Measurements from ENCODE around the gene BOD1L1.
A peak's percentile ranks its signal among the peaks of the same experiment; 100 is the strongest.

The BOD1L1 gene

DNA sequence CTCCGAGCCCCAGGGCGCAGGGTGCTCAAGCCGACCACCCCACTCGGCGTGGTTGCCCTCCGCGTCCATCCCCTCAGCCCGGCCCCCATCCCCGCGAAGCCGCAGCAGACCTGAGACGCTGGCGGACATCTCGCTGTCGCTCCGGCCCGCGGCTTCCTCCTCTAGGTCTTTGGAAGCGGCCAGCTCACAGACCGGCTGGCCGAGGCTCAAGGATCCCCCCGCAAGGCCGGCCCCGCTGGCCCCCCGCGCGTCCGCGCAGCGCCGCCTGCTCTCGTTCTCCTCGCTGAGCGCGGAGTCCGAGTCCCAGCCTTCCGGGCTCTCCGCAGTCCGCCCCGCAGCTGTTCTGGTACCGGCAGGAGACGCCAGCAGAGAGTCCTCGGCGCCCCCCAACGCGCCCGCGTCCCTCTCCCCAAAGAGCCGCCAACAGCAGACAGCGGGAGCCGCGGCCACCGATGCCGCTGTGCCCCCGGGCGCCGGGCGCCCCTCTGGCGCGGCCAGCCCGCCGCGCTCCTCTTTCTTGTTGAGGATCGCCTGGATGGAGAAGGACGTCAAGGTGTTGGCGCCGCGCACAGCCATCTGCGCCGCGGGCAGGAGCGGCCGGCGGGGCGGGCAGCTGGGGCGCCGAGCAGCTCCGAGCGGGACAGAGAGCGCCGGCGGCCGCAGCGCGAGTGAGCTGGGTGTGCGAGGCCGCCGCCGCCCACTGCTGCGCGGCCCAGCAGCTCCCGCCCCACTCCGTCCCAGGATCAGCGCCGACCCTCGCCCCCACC is 83.5 kb downstream of the BOD1L1 start, which contains the start of gene NKX3-2:
Gene NKX3-2 (minus strand): TSS at position 670 of the 767 bp plus-strand sequence. CDS start 94 bp downstream, at position 576.
- H3K4me3 ChIP-seq (replicated peaks; ENCODE audit: low read depth, low read length) = peak within 1 kb of the TSS; percentile 63
- DNase-seq (ENCODE audit: low read depth) = no peak
- no peak for TF ChIP-seq CTCF (IDR thresholded peaks at IDR 0.05; ENCODE audit: low read length, missing control alignments)

DNA sequence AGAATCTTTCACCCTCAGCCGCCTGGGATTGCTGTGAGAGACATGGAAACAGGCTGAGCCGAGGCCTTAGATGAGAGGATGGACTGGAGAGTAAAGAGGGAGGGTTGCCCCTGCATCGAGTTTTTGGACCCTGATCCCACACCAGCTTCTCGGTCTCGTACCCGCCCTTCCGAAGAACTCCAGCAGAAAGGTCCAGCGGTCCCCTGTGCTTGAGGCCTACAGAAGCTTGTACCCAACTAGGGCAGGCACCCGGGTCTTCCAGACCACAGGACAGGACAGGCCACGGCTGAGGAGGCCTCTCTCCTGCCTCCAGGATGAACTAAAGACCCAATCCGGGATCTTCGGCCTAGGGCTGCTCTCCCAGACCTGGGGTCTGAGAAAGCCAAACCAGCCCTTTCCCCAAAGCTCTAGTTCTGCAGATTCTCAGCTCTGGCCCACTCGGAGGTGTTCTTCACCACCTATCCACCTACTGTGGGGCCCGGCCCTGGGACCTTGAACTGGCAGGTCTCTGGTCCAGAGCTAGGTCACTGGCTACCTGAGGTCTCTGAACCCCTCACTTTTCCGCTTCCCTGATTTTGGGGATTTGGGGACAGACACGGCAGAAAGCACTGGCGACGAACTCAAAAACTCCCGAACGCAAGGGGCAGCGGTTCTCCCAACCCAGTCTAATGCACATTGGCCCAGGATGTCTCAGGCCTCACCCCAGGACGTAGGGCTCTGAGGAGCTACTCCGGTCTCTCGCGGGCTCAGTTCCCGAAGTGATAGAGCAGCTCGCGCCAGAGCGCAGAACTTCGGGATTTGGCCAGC is 84.3 kb downstream of the BOD1L1 start:
- DNase-seq (ENCODE audit: low read depth) = no peak
- peak overlapping the region; percentile 29 for H3K4me3 ChIP-seq (replicated peaks; ENCODE audit: low read depth, low read length)
- no peak for TF ChIP-seq CTCF (IDR thresholded peaks at IDR 0.05; ENCODE audit: low read length, missing control alignments)

DNA sequence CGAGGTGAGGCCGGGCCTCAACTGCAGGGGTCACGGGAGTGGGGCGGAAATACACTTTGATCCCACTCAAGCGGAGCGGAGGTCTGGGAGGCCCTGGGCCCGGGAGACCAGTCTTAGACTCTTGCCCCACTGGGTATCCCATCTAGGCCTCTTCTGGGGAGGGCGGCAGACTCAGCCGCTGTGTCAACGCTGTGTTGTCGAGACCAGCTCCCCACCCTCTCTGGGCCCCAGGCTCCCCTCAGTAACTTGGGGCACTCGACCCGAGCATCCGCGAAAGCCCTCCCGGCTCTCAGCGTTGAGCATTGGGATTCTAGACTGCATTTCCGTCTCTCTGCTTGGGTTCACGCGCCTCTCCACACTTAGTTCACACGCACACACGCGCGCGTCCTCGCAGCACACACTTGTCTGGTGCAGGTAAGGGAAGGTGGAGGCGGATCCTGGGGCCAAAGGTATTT is 84.9 kb downstream of the BOD1L1 start:
- DNase-seq (ENCODE audit: low read depth) = no peak

DNA sequence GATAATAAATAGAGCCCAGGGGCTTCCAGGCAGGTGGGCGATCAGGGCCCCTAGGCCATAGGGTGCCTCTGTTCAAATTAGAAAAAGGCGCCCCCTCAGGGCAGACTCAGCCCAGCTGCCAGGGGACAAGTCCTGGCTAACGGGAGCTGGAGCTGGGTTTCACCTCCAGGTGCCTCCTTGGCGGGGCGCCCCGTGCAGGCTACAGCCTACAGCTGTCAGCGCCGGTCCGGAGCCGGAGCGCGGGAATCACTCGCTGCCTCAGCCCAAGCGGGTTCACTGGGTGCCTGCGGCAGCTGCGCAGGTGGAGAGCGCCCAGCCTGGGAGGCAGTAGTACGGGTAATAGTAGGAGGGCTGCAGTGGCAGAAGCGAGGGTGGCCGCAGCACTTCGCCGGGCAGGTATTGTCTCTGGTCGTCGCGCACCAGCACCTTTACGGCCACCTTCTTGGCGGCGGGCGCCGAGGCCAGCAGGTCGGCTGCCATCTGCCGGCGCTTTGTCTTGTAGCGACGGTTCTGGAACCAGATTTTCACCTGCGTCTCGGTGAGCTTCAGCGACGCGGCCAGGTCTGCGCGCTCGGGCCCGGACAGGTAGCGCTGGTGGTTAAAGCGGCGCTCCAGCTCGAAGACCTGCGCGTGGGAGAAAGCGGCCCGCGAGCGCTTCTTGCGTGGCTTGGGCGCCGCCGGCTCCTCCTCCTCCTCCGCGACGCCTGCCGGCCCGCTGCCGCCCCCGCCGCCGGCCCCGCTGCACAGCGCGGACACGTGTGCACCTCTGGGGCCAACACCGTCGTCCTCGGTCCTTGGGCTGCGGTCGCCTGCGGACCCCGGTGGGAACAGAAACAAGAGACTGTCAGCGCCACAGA is 85.6 kb downstream of the BOD1L1 start:
- H3K4me3 ChIP-seq (replicated peaks; ENCODE audit: low read depth, low read length) = no peak overlapping the region
- DNase-seq (ENCODE audit: low read depth) = no peak
- peak; percentile 30 for TF ChIP-seq CTCF (IDR thresholded peaks at IDR 0.05; ENCODE audit: low read length, missing control alignments)

More for the DNA sequence above, 84.9 kb downstream of the BOD1L1 start:
- no peak overlapping the region for H3K4me3 ChIP-seq (replicated peaks; ENCODE audit: low read depth, low read length)
- TF ChIP-seq CTCF (IDR thresholded peaks at IDR 0.05; ENCODE audit: low read length, missing control alignments) = no peak

DNA sequence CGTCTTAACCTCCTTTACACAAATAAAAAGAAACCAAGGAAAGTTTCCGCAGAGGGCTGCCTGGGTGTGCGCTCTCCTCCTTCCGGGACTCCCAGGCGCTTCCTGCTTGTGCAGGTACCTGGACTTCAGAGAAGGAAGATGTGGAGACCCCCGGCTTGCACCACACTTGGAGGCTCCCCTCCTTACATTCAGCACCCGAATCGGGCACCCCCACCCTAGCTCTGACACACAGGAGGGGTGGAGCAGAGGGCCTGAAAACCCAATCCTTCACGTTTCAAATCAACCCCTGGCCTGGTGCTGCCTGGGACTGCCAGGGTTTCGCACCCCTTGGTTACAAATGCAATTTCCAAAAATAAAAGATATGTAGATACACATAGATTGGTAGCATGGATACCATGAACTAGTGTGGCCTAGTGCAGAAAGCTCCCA is 86.3 kb downstream of the BOD1L1 start:
- TF ChIP-seq CTCF (IDR thresholded peaks at IDR 0.05; ENCODE audit: low read length, missing control alignments) = no peak

DNA sequence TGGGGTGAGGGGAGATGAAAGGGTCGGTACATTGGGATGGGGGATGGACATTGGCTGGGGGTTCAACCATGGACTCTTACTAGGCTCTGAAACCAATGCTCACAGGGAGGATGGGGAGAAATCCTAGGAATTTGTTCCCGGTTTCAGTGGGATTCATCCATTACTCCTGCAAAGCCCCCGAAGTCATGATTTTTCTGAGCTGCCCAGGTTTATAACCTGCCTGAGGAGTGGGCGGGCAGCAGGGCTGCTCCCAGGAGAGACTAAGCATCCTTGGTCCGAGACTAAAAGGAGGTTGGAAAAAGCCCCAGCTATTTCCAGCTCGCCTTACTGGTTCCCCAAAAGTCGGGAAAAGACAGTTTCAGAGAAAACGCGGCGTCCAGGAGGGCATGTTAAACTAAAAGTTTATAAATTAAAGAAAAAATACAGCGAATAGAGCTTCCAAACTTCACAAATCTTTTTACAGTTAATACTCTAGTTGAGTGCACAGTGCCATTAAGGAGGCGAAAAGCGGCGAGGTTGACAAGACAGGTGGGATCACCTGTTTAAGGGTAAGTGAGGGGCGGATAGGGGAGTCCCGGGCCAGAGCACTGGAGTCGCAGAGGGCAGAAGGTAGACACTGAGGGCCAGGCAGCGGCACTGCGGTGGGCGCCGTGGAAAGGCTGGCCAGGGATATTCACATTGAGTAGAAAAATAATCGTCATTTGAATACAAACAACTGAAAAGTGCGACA is 86.9 kb downstream of the BOD1L1 start:
- TF ChIP-seq CTCF (IDR thresholded peaks at IDR 0.05; ENCODE audit: low read length, missing control alignments) = no peak
- no peak overlapping the region for H3K4me3 ChIP-seq (replicated peaks; ENCODE audit: low read depth, low read length)
- DNase-seq (ENCODE audit: low read depth) = no peak

More for the DNA sequence above, 86.3 kb downstream of the BOD1L1 start:
- no peak for DNase-seq (ENCODE audit: low read depth)
- H3K4me3 ChIP-seq (replicated peaks; ENCODE audit: low read depth, low read length) = no peak overlapping the region

Measured in fibroblast of pulmonary artery (primary cell).